RCC 7860 (cell line): ENCODE results near the gene C1RL.
"Not testable (repeated sequence)": the region's sequence is repeated elsewhere in the genome, so short reads cannot be mapped to it uniquely, and the experiment has no call there.

Source experiments
- DNase-seq: peaks from one replicate; pipeline ENCODE4 v3.0.0-alpha.2; 2015; ENCODE audit warnings: low spot score
- FAIRE-seq: peaks from 2 replicates; lab custom pipeline; 2012; peaks lifted over from hg19 to GRCh38; lab: Jason Lieb, UNC

Gene C1RL

DNA sequence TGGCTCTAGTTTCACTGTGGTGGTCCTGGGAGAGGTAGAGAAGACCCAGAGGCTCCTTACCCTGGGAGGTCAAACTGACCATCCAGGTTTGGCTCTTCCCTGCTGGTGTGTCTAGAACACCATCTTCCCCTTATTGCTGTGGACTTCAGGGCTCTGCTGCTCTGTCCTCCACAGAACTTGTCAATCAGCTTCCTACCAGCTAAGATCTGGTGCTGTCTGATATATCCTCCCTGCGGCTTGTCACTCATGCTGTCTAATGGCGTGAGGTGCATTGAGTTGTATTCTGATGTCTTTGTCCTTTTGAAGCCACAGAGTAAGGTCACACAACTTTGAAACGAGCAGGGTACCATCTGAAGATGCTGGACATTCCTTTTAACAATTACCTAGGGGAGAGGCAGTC lies 7.2 kb upstream of the C1RL start:
- no peak for FAIRE-seq

GRCh38 chr12:7114851-7115250 lies 5.8 kb upstream of the C1RL start:
- FAIRE-seq = no peak
- no peak for DNase-seq

More for the DNA sequence above, 7.2 kb upstream of the C1RL start:
- DNase-seq = no peak

GRCh38 chr12:7114008-7114407 lies 5.0 kb upstream of the C1RL start:
- FAIRE-seq (no peak), DNase-seq (no peak)

DNA sequence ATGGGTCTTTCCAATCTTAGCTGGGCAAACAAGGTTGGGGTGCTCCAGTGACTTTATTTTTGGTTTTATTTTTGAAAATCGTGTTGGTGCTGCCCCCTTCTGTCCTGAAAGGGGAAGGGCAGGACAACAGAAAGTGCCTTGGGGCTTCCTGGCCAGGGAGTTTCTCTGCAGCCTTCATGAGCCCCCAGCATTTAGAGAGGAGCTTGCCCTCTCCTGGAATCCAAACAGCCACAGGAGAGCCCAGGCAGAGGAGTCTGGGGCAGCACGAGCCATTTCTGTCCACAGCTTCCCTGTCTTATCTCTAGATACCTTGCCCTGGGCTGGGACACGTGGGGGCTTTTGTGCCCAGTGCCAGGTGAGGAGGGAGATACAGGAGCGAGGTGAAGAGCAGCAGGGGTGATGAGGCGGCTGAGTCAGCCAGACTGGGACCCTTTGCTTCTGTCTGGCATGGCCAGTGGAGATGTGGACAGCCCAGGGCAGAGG lies 4.4 kb upstream of the C1RL start:
- peak; percentile 7 for DNase-seq

DNA sequence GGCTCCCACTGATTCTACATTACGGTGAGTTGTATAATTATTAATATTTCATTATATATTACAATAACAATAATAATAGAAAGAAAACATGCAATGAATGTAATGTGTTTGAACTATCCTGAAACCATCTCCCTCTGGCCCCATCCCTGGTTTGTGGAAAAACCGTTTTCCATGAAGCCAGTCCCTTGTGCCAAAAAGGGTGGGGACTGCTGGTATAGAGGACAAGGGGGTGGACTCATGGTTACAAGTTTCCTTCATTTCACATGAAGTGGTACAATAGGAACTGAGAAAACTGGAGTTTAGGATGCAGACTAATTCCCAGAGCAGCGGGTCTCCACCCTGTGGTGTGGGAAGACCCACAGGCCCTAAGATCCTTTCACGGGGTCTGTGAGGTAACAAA lies 3.0 kb upstream of the C1RL start:
- FAIRE-seq (no peak), DNase-seq (no peak)

More for the DNA sequence above, 4.4 kb upstream of the C1RL start:
- FAIRE-seq = no peak

- no peak for DNase-seq
- no peak for FAIRE-seq
Measured at GRCh38 chr12:7110661-7111060, 1.6 kb upstream of the C1RL start.

DNA sequence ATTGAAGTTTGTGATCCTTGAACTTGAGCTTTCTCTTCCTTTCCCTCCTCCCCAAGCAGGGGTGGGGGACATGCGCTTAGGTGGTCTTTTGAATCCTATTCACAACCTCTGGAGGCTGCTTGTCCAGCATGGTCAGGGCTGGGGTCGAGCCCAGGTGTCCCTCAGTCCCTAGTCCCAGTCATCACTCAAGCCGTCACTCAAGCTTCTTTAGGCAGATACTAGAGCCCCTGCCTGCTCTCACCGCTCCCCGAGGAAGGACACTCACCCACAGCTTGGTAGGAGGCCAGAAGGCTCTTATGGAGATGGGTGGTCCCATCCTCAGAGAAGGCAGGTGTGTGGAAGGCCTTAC lies 532 bp upstream of the C1RL start:
- DNase-seq = no peak
- no peak for FAIRE-seq

GRCh38 chr12:7108003-7108795 lies 815 bp downstream of the C1RL start:
- FAIRE-seq (no peak), DNase-seq (peak; percentile 61)

DNA sequence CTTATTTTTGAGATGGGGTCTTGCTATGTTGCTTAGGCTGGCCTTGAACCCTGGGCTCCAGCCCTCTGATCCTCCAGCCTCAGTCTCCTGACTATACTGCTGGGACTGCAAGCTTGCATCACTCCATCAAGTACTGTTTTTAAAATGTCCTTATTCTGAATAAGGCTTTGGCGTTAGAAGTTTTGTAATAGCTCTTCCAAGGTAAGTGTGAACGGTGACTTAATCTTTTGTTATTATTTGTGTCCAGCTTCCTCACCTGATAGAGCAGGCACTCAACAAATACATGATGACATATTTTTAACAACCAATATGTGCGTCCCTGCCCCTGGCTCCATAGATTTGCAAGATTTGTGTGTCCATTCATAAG lies 1.4 kb downstream of the C1RL start:
- FAIRE-seq = no peak
- no peak for DNase-seq

GRCh38 chr12:7107181-7107580 lies 1.8 kb downstream of the C1RL start:
- DNase-seq, FAIRE-seq: not testable (repeated sequence)

DNA sequence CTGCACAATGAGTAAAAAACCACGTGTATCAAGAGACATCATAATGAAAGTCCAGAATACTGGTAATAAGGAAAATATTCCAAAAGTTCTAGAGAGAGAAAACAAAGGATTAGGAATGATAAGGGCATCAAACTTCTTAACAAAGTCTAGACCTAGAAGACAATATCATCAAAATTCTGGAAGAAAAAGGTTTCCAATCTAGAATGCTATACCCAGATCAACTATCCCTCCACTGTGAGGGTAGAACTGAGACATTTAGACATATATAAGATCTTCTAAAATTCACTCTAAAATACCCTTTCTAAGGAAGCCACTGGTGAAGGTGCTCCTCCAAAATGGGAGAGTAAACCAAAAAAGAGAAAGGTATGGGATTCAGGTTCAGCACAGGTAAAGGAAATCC lies 2.9 kb downstream of the C1RL start:
- FAIRE-seq (no peak), DNase-seq (no peak)

GRCh38 chr12:7103837-7104584 lies 5.0 kb downstream of the C1RL start:
- DNase-seq = no peak
- no peak for FAIRE-seq

GRCh38 chr12:7102582-7102981 lies 6.4 kb downstream of the C1RL start:
- DNase-seq = no peak
- FAIRE-seq = no peak

DNA sequence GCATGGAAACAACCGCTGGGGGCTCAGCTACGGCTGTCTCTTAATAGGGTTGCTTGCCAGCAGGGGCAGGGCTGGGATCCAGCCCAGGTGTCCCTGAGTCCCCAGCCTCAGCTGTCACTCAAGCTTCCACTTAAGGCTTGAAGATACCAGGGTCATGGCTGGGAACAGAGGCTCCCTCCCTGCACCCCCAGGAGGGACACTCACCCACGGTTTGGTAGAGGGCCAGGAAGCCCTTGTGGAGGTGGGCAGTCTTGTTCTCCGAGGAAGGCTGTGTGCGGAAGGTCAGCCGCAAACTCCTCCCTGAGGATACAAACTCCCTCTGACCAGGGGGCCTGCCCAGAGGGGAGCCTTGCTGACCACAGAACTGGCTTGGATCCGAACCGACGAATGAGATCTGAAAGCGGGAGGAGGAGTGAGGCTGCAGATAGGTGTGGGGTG lies 7.3 kb downstream of the C1RL start:
- FAIRE-seq = no peak
- DNase-seq = no peak

DNA sequence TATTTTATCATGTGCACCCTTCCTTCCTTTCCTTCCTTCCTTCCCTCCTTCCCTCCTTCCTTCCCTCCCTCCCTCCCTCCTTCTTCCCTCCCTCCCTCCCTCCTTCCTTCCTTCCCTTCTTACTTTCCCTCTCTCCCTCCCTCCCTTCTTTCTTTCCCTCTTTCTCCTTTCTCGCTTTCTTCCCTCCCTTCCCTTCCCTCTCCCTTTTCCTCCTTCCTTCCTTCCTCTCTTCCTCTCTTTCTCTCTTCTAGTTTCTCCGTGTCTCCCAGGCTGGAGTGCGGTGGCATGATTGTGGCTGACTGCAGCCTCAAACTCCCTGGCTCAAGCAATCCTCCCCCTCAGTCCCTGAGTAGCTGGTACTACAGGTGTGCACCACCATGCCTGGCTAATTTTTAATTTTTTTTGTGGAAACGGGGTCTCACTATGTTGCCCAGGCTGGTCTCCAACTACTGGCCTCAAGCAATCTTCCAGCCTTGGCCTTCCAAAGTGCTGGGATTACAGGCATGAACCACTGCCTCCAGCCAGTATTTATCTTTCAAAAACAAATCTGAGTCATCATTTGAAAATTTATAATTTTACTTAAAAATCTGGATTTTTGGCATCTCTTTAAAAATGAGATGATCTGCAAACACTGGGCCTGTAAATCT lies 7.8 kb downstream of the C1RL start:
- DNase-seq = no peak
- no peak for FAIRE-seq

- DNase-seq = no peak
- FAIRE-seq = no peak
Measured at GRCh38 chr12:7100239-7100638, 8.8 kb downstream of the C1RL start.

DNA sequence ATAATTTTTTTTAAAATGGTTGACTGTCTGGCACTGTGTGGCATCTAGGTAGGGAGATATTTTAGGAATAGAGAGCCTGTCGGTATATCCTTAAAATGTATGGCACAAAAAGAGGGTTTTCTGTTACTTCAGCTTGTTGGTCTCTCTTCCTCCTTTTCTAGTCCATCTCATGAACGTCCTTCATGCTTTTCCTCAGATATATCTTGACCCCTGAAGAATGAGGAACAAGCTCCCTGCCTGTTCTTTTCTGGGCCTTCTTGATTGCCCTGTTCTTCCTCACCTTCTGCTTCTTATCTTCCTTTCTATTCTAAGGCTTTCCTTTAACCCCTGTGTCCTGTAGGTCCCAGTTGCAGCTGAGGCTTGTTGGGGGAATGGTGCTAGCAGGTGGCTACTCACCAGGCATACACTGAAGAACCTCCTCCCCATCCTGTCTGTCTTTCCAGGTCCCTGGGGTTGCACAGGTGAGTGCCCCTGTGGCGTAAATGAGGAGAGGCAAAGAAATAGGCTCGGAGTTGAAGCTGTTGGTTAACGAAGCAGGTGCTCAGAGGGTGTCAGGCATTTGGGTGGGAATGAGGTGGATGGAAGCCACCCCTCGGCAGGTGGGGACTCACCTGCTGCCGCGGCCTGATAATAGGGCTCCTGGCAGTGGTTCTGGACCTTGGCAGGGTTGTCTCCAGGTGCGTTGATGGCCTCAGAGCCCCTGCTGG lies 9.6 kb downstream of the C1RL start:
- no peak for FAIRE-seq
- no peak for DNase-seq

GRCh38 chr12:7096979-7097378 lies 12.0 kb downstream of the C1RL start:
- FAIRE-seq (no peak), DNase-seq (no peak)

GRCh38 chr12:7096006-7096932 lies 12.7 kb downstream of the C1RL start:
- DNase-seq (no peak), FAIRE-seq (no peak)

DNA sequence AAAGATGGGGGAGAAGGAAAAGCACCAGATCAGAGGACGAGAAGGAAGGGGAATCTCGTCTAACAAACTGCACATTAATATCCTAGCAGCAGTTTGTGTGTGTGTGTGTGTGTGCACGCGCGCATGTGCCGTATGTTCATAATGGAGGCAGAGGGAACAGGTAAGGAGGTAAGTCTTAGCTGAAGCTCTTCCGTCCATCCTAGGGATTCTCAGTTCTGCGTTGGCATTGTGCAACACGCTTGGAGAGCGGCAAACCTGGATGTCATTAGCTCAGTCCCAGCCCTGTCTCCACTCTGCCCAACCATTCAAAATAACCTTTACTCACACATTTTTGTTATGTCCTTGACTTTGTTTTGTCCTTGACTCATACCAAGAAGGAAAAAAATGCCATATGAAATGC lies 15.1 kb downstream of the C1RL start:
- DNase-seq = no peak
- FAIRE-seq = no peak
